Gastroesophageal sphincter (tissue), 4 donors: Measurements from ENCODE around the gene ITPKB. TPM values are rescaled to one million over a fixed set of nuclear protein-coding genes. Genes with fewer than 3 reads are reported as not detected.

Experiments
- ATAC-seq: fragments of 150-250 bp; one replicate; pipeline ENCODE4 v1.9.1; 2016; ENCODE audit warnings: mild to moderate bottlenecking, moderate library complexity
- H3K27ac ChIP-seq, 4 donors: fragments of 200-600 bp; sonication (generic) in 3 of 4; 1 replicate in 3 of 4; 2 replicates in 1 of 4; pipeline ENCODE4 v1.5.1; 2016 to 2019
- H3K27me3 ChIP-seq: fragments of 200-600 bp; sonication (generic); one replicate; pipeline ENCODE4 v1.5.1; 2019
- H3K36me3 ChIP-seq, 2 donors: fragments of 200-600 bp; sonication (generic); one replicate each; pipeline ENCODE4 v1.5.1; 2019; ENCODE audit warnings: control low read depth in 1 of 2
- H3K4me1 ChIP-seq, 3 donors: fragments of 200-600 bp; sonication (generic); 1 replicate in 2 of 3; 2 replicates in 1 of 3; pipeline ENCODE4 v1.5.1; 2016 to 2019; ENCODE audit warnings: control low read depth in 2 of 3
- H3K4me3 ChIP-seq, 2 donors: fragments of 200-600 bp; sonication (generic); one replicate each; pipeline ENCODE4 v1.5.1; 2019; ENCODE audit warnings: mild to moderate bottlenecking in 1 of 2, moderate library complexity in 1 of 2
- H3K9me3 ChIP-seq, 3 donors: fragments of 200-600 bp; sonication (generic); one replicate each; pipeline ENCODE4 v1.5.1; 2017 to 2019; ENCODE audit warnings: control low read depth in 2 of 3
- EP300 ChIP-seq: sonication (generic); formaldehyde crosslinking; IDR thresholded peaks from one replicate; pipeline ENCODE4 v1.6.1; 2017; ENCODE audit warnings: antibody characterized with exemption, mild to moderate bottlenecking
- POLR2A ChIP-seq, 2 donors: fragments of 450-650 bp; IDR thresholded peaks; one replicate each; pipeline ENCODE4 v1.6.1; 2017; ENCODE audit warnings: antibody characterized with exemption in 2 of 2, mild to moderate bottlenecking in 2 of 2, moderate library complexity in 1 of 2
- POLR2AphosphoS5 ChIP-seq: sonication (generic); formaldehyde crosslinking; IDR thresholded peaks from one replicate; pipeline ENCODE4 v1.6.1; 2017; ENCODE audit warnings: antibody characterized with exemption
- WGBS, 2 donors: methylation state at CpG; one replicate each; pipeline ENCODE4 v1.1.5; 2018; ENCODE audit warnings: low coverage in 1 of 2; 5-methylcytosine and 5-hydroxymethylcytosine counted together
- total RNA-seq, 4 donors: library from RNA; depleted of rRNA; stranded (reverse); fragments of >200 nt; gene quantifications; one replicate each; pipeline ENCODE4 v1.1.0, GENCODE V29; 2016
- TF ChIP-seq, protein P1 (sequence below), 4 experiments: fragments of 200-600 bp in 2 of 4; fragments of 450-650 bp in 2 of 4; sonication (generic) in 1 of 4; IDR thresholded peaks; one replicate each; pipeline ENCODE4 v1.5.1; 2017 to 2019; ENCODE audit warnings: antibody characterized with exemption in 4 of 4, mild to moderate bottlenecking in 2 of 4, moderate library complexity in 2 of 4

The ITPKB gene
- total RNA-seq, 4 donors from 2014 or later, result 75.0 to 184 (median 94.2) TPM

DNA sequence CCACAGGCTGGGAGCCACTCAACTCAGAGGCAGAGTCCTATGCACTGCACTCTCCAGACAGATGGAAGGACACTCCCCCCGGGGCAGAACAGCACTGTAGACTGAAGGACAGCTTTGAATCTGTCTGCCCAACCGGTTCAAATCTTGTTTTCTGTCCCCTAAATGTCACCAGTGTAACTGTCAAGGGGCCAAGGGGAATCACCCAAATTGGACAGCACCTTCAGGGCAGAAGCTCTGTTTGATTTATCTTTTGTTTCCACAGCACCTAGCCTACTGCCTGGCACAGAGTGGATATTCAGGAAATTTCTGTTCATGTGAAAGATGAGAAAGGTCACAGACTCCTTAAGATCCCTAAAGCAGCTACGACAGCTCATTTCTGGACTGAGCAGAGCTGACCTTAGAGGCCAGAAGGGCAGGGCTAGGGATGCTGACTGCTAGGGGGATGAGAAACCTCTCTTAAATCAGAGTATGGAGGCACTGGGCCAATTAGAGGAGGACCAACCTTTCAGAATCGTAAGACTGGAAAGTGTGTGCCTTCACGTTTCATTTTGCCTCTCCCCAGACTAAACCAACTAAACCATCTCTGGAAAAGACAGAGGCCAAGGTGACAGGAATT, 41.0 kb downstream of the ITPKB start:
- WGBS, 2 donors, result 20 to 33% methylated on average over 1 to 3 of the region's 5 CpGs
- H3K4me3 ChIP-seq, result no peak overlapping the region
- H3K36me3 ChIP-seq, result no peaks in the 10 kb centered on the region
- H3K4me1 ChIP-seq, result peaks cover 0 to 47% (median 22%) of the 10 kb centered on the region in 3 donors
- H3K9me3 ChIP-seq, result no peaks in the 10 kb centered on the region
- H3K27me3 ChIP-seq, result no peaks in the 10 kb centered on the region
- TF ChIP-seq, protein P1, sequence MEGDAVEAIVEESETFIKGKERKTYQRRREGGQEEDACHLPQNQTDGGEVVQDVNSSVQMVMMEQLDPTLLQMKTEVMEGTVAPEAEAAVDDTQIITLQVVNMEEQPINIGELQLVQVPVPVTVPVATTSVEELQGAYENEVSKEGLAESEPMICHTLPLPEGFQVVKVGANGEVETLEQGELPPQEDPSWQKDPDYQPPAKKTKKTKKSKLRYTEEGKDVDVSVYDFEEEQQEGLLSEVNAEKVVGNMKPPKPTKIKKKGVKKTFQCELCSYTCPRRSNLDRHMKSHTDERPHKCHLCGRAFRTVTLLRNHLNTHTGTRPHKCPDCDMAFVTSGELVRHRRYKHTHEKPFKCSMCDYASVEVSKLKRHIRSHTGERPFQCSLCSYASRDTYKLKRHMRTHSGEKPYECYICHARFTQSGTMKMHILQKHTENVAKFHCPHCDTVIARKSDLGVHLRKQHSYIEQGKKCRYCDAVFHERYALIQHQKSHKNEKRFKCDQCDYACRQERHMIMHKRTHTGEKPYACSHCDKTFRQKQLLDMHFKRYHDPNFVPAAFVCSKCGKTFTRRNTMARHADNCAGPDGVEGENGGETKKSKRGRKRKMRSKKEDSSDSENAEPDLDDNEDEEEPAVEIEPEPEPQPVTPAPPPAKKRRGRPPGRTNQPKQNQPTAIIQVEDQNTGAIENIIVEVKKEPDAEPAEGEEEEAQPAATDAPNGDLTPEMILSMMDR (IDR thresholded peaks at IDR 0.05), result no peak
- TF ChIP-seq POLR2A (IDR thresholded peaks at IDR 0.05) (no peak), POLR2AphosphoS5 (no peak), EP300 (no peak)
- peak overlapping the region in 2 of 4 donors; percentile 34 to 89 for H3K27ac ChIP-seq
- no peak for ATAC-seq

DNA sequence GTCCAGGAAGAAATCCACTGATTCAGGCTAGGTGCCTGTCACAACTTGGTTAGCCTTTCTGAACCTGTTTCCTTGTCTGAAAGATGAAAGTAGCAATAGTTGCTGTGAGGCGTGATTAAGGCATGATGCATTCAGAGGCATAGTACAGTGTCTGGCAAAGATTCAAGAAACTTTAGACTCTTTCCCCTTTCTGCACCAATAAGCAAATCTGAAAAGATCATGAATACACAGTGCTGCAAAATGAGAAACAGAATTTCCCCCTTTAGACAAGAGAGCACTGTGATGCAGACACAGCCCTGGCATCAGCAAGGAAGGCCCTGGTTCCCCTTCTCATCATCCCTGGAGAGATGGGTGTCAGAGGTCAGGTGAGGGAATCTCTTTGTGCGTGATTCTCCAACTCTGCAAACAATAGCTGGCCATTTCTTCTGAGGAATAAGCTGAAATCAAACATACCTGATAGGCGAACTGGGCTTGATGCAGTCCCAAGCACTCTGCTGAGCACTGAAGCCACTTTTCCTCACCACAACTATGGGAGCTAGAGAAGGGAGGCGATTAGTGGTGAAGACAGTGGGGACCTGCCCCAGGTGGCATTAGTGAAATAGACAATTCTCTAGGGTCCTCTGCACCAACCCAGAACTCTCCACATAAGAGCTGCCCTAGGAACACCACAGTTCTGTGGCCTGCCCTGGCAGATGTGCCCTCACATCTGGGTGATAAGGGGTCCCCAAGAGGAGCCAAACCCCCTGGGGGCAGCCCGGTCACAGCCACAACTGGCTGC, 41.7 kb downstream of the ITPKB start:
- Histone ChIP-seq H3K36me3 (no peaks in the 10 kb centered on the region), H3K9me3 (no peaks in the 10 kb centered on the region), H3K27me3 (no peaks in the 10 kb centered on the region), H3K4me1 (peaks cover 0 to 50% (median 22%) of the 10 kb centered on the region in 3 donors), H3K27ac (peak overlapping the region in 2 of 4 donors; percentile 34 to 89), H3K4me3 (no peak overlapping the region)
- ATAC-seq, result peak; percentile 51
- TF ChIP-seq, protein P1 (IDR thresholded peaks at IDR 0.05), result no peak
- TF ChIP-seq POLR2AphosphoS5 (peak; percentile 75), EP300 (no peak)
- 19 to 24% methylated on average over 3 of the region's 5 CpGs for WGBS, 2 donors

DNA sequence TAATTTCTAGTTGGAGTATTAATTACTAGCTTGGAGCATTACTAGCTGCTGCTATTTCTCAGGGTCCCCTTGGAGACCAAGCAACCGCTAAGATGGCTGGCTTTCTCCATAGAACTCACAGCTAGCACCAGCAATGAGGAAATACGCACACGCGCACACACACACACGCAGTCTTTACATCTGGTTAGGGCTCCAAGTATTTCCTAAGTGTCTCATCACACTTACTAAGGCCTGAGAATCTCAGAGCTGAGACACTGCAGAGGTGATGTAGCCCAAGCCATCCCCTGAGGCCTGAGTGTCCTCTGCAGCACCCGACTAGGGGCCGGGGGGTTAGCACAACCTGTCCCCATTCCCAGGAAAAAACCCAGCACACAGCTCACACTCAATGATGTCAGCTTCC, 42.5 kb downstream of the ITPKB start:
- no peak for ATAC-seq
- Histone ChIP-seq H3K4me3 (no peak overlapping the region), H3K4me1 (peaks cover 0 to 50% (median 22%) of the 10 kb centered on the region in 3 donors), H3K27me3 (no peaks in the 10 kb centered on the region), H3K9me3 (no peaks in the 10 kb centered on the region), H3K36me3 (no peaks in the 10 kb centered on the region), H3K27ac (peak overlapping the region in 2 of 4 donors; percentile 25 to 89)
- WGBS, 2 donors, result 80% methylated on average over 1 of the region's 7 CpGs; no CpG with 5 or more reads in 1 of the 2 donors
- TF ChIP-seq EP300 (no peak), POLR2AphosphoS5 (no peak), POLR2A (IDR thresholded peaks at IDR 0.05) (no peak)
- TF ChIP-seq, protein P1 (IDR thresholded peaks at IDR 0.05), result no peak

DNA sequence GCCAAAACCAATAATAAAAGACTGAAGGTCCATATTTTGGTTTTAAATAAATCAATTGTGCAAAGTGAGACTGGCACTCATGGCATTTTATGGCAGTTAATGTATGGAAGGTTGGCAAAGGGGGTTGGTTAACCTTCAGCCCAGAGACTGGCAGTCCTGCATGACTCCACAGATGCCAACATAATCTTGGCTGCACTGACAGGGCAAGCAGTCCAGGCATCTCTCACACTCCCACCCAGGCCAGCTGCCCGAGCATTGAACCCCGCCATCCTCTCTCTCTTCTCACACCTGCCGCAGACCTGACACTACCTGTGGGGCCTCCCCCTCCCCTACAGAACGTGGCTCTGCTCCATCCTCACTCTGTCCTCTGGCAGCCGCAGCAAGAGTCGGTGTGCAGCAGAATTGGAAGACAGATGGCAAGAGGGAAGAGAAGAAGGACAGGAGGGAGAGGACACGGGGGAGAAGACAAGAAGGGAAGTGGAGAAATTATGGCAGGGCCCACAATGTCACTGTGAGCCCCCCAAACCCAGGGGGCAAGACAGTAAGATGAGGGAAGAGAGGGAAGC, 43.7 kb downstream of the ITPKB start:
- ATAC-seq, result no peak
- WGBS, 2 donors, result 15 to 43% methylated on average over 4 to 5 of the region's 7 CpGs
- peak overlapping the region in 2 of 4 donors; percentile 25 to 89 for H3K27ac ChIP-seq

More for the DNA sequence above, 43.7 kb downstream of the ITPKB start:
- Histone ChIP-seq H3K4me3 (no peak overlapping the region), H3K4me1 (peaks cover 0 to 56% (median 27%) of the 10 kb centered on the region in 3 donors), H3K36me3 (no peaks in the 10 kb centered on the region), H3K27me3 (no peaks in the 10 kb centered on the region), H3K9me3 (no peaks in the 10 kb centered on the region)
- TF ChIP-seq POLR2A (IDR thresholded peaks at IDR 0.05) (no peak), POLR2AphosphoS5 (no peak), EP300 (no peak)
- TF ChIP-seq, protein P1 (IDR thresholded peaks at IDR 0.05), result no peak
